Spleen (tissue), 7 donors: Measurements from ENCODE around the gene BCAR1.

Experiments
- POLR2A ChIP-seq, 3 donors: fragments of 450-650 bp; IDR thresholded peaks; one replicate each; pipeline ENCODE4 v1.5.1; 2017; ENCODE audit warnings: antibody characterized with exemption in 3 of 3, mild to moderate bottlenecking in 1 of 3
- TF ChIP-seq, protein P1 (sequence below), 11 experiments: fragments of 200-600 bp in 7 of 11; fragments of 450-650 bp in 4 of 11; sonication (generic) in 4 of 11; IDR thresholded peaks in 8 of 11; conservative IDR thresholded peaks in 3 of 11; 1 replicate in 7 of 11; 2 replicates in 4 of 11; pipeline versions ENCODE4 v1.4.0 to v1.8.0; 2016 to 2021; ENCODE audit warnings: antibody characterized with exemption in 11 of 11, inconsistent platforms in 4 of 11, mild to moderate bottlenecking in 1 of 11
- donor health status: DM: no; HTN: no; CAD: no; lungs with moderate emphysema.
- donor health status: DM: no; HTN: no; CAD: no.
- donor health status: DM: no; HTN: no; CAD: no.

DNA sequence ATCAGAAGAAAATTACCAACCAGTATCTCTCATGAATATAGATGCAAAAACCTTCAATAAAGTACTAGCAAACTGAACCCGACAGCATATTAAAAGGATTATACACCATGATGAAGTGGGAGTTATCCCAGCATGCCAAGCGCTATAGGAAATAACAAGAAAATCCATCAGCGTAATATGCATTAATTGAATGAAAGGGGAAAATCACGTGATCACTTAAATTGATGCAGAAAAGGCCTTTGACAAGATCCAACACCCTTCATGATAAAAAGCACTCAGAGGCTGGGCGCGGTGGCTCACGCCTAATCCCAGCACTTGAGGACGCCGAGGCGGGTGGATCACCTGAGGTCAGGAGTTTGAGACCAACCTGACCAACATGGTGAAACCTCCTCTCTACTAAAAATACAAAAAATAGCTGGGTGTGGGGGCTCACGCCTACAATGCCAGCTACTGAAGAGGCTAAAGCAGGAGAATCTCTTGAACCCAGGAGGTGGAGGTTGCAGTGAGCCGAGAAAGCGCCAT, 49.3 kb downstream of the BCAR1 start:
- TF ChIP-seq, protein P1, sequence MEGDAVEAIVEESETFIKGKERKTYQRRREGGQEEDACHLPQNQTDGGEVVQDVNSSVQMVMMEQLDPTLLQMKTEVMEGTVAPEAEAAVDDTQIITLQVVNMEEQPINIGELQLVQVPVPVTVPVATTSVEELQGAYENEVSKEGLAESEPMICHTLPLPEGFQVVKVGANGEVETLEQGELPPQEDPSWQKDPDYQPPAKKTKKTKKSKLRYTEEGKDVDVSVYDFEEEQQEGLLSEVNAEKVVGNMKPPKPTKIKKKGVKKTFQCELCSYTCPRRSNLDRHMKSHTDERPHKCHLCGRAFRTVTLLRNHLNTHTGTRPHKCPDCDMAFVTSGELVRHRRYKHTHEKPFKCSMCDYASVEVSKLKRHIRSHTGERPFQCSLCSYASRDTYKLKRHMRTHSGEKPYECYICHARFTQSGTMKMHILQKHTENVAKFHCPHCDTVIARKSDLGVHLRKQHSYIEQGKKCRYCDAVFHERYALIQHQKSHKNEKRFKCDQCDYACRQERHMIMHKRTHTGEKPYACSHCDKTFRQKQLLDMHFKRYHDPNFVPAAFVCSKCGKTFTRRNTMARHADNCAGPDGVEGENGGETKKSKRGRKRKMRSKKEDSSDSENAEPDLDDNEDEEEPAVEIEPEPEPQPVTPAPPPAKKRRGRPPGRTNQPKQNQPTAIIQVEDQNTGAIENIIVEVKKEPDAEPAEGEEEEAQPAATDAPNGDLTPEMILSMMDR (IDR thresholded peaks at IDR 0.05 in 8 of 11, conservative IDR thresholded peaks at IDR 0.05 in 3 of 11), result no peak
- TF ChIP-seq POLR2A (IDR thresholded peaks at IDR 0.05), result no peak
